HG02943 (cell line): ENCODE data around the gene KRT27.

Source experiments
- ATAC-seq: cut with Tn5 transposase; IDR thresholded peaks from one replicate; pipeline ENCODE4 v1.9.1; 2021; ENCODE audit warnings: mild to moderate bottlenecking, low read depth, moderate library complexity; ENCODE audit not compliant: unreplicated experiment

Gene KRT27

DNA sequence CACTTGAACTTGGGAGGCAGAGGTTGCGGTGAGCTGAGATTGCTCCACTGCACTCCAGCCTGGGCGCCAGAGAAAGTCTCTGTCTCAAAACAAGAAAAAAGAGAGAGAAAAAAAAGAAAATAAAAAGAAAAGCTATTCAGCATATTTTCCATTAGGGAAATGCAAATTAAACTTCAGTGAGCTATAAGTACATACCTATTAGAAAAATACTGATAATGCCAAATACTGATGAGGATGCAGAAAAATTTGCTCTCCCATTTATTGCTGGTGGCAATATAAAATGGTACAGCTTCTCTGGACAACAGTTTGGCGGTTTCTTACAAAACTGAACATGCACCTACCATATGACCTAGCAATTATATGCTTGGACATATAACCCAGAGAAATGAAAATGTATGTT is 30.3 kb upstream of the KRT27 start:
- no peak for ATAC-seq

DNA sequence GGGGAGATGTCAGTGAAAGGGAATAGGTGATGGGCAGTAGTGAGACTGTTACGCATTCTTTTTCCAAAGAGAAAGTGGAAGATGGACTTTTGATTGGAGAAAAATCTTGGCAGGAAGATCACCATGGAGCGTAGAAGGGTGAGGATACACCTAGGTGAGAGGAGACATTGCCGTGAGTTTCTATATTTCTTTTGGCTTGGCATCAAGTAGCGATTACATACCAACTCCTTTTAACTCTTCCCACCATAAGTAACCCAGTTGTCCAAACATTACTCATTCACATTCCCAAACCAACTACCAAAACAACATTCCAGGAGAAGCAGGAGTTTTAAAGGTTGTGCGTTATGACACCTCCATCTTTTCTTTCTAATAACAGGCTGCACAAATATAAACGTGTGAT is 28.1 kb upstream of the KRT27 start:
- no peak for ATAC-seq

- no peak for ATAC-seq
Observed at GRCh38 chr17:40809721-40810421, 27.5 kb upstream of the KRT27 start.

DNA sequence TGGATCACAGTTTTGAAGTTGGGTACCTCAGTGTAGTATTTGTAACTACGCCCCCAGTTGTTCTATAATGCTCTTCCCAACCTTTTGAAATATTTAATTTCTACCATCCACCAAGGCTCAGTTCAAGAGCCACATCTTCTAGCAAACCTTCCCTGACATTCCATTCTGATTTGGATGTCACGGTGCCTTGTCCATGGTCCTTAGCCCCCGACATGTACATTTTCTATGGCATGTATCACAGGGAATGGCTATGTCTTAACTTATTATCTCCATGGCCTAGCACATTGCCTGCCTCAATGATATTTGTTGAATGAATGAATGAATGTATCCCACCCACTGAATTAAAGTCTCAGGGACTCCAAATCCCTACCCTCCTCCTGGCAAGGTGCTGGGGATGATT is 23.8 kb upstream of the KRT27 start:
- no peak for ATAC-seq

DNA sequence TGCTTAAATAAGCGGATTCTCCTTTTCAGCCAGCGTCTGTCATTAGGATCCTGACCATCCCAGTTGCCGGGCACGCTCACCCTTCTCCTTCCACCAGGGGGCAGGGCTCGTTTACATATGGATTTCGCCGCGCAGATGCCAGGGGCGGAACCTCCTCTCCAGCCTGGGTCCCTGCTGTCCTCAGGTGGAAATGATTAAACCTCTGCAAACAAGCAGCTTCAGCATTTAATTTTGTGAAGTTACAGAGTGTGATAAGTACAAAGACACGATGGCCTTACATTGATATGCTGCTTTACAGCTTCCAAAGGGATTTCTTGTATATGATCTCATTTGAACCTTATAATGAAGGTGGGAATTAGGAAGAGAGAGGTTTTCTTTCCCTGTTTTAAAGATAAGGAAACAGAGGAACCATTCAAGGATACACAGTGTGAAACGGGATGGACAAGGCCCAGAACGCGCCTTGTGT is 21.3 kb upstream of the KRT27 start:
- no peak for ATAC-seq

GRCh38 chr17:40801157-40801556 is 18.8 kb upstream of the KRT27 start:
- no peak for ATAC-seq

DNA sequence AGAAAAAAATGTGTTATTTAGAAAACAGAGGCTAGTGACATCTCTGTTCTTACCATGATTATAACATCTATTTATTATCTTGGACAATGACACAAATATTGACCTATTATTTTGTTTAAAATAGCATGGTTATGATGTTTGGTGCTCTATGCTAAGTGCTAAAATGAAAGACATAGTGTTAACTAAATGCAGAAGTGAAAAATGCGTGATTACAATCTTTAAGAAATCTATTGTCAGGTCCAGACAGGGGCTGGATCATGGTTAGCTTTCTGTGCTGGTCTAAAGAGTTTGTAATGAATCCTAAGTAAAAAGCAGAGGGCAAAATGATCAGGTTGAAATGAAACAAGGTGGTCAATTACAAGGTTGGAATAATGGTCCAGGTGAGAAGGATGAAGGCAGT is 18.0 kb upstream of the KRT27 start:
- no peak for ATAC-seq

DNA sequence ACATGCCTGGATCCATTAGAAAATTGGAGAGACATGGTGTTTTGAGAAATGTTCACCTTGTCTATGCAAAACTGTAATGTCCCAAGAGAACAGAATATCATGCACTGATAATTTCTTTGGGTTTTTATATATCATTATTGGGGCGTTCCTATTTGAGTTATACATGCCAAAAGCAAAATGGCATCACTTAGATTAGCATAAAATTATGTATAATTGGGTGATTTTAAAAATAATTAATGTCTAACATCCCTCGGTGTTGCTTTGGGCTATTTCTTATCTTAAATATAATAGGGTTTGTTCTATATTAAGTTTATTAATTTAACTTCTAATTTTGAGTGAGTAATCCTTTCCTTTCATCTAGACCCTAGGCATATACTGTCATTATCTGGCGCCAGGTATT is 17.5 kb upstream of the KRT27 start, which contains the start of gene KRT28:
KRT28 (minus strand) TSS at position 101 of the 400 bp plus-strand sequence; CDS start at position 35, 66 bp downstream.
- ATAC-seq, result no peak

DNA sequence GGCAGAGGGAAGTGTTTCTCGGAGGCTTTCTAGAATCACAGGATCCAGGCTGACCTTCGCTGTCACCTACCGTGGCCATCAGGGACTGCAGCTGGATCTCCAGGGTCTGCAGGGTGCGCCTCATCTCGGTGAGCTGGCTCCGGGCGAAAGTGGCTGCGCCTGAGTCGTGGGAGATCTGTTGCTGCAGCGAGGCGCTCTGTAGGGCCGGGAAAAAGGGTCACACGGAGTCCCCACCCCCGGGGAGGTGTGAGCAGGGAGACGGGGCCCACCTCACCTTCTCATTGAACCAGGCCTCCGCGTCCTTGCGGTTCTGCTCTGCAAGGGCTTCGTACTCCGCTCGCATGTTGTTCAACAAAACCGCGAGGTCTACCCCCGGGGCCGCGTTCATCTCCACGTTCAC is 14.5 kb upstream of the KRT27 start:
- ATAC-seq, result no peak

GRCh38 chr17:40795019-40795667 is 12.8 kb upstream of the KRT27 start:
- no peak for ATAC-seq

- ATAC-seq, result no peak
Observed at GRCh38 chr17:40794466-40794865, 12.1 kb upstream of the KRT27 start.

- ATAC-seq, result no peak
Observed at GRCh38 chr17:40793832-40794231, 11.5 kb upstream of the KRT27 start.

- no peak for ATAC-seq
Observed at GRCh38 chr17:40791787-40792436, 9.6 kb upstream of the KRT27 start.

DNA sequence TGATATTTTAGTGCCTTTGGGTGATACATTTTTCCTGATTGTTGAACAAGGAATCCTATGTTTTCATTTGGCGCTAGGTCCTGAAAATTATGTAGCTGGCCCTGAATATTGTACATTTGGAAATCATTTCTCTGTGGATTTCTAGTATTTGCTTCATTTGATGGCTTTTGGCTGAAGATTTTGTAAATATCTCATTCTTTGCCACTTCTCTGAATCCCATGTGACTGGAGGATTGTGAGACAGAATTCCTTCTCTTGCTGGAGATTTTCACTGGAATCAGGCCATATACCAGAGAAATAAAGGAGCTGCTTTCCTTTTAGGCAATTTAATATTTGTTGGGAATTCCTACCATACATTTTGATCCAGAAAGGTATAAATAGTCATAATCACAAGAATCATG is 8.8 kb upstream of the KRT27 start:
- ATAC-seq, result no peak

DNA sequence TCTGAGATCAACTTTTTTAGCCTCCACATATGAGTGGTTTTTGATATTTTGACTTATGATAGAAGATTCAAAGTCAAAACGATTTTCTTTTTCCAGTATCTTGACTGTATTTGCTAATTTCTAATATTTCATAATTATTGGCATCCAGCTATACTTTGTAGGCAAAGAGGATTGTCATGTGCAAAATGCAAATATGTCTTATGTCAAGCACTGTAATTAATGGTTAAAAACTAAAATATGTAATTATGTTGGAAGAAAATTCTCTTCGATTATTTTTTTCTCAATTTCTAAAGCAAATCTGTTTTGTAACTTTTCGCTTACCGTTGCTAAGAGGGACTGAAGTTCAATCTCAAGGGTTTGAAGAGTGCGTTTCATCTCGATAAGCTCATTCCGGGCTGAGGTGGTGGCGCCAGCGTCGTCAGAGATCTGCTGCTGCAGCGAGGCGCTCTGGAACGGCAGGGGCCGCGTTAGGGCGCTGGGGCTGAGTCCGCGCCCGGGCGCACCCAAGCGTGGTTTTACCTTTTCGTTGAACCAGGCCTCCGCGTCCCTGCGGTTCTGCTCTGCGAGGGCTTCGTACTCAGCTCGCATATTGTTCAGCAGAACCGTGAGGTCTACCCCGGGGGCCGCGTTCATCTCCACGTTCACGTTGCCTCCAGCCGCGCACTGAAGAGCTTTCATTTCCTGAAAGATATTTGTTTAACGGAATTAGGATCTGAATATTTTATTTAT is 3.0 kb downstream of the KRT27 start:
- no peak for ATAC-seq

GRCh38 chr17:40778461-40778860 is 3.9 kb downstream of the KRT27 start:
- no peak for ATAC-seq

GRCh38 chr17:40777971-40778370 is 4.4 kb downstream of the KRT27 start:
- ATAC-seq, result no peak

DNA sequence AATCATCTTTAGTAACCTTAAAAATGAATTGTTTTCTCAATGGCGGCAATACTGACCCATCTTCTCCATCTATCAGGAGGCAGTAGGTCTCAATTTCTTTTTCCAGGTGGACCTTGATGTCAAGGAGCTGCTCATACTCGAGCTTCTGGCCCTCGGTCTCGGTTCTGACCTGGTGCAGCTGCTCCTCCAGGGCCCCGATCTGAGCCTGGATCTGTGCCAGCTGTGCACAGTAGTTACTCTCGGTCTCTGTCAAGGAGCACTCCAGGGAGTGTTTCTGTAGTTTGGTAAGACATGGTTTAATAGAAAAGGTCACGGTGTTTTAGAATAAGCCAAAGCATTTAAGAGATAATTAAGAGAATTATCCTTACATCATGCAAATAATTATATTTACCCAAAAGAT is 4.9 kb downstream of the KRT27 start:
- ATAC-seq, result no peak

GRCh38 chr17:40775945-40776344 is 6.4 kb downstream of the KRT27 start:
- no peak for ATAC-seq

DNA sequence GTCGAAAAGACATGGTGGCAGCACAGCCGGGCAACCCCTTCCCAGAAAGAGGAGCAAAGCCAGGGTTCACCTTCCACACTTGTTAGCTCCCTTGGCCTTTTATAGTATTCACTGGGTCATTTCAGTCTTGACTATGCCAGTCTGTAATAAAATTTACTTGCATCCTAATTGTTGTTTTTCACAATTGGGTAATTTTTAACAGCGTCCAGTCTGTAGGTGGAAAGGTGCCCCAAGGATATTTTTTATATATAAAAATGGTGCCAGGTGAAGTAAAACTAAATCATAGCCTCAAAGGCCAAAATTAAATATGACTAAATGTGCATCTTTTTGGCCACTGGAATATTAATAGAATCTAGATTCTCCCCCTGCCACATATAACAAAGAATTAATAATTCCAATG is 10.2 kb downstream of the KRT27 start, which contains the start of gene KRT26:
KRT26 (minus strand) TSS at position 101 of the 400 bp plus-strand sequence; CDS start at position 13, 88 bp downstream.
- ATAC-seq, result no peak

- no peak for ATAC-seq
Observed at GRCh38 chr17:40765657-40766056, 16.7 kb downstream of the KRT27 start.
